Testis (tissue), 2 donors: ENCODE results near the gene AGBL1.

Experiments used
- POLR2A ChIP-seq: fragments of 450-650 bp; IDR thresholded peaks from one replicate; pipeline ENCODE4 v1.6.1; 2017; ENCODE audit warnings: antibody characterized with exemption, mild to moderate bottlenecking, moderate library complexity
- TF ChIP-seq, protein P1 (sequence below), 3 experiments: fragments of 450-650 bp in 2 of 3; fragments of 200-600 bp in 1 of 3; sonication (generic) in 1 of 3; IDR thresholded peaks; one replicate each; pipeline ENCODE4 v1.5.1; 2016 to 2019; ENCODE audit warnings: antibody characterized with exemption in 3 of 3, mild to moderate bottlenecking in 2 of 3, moderate library complexity in 1 of 3

DNA sequence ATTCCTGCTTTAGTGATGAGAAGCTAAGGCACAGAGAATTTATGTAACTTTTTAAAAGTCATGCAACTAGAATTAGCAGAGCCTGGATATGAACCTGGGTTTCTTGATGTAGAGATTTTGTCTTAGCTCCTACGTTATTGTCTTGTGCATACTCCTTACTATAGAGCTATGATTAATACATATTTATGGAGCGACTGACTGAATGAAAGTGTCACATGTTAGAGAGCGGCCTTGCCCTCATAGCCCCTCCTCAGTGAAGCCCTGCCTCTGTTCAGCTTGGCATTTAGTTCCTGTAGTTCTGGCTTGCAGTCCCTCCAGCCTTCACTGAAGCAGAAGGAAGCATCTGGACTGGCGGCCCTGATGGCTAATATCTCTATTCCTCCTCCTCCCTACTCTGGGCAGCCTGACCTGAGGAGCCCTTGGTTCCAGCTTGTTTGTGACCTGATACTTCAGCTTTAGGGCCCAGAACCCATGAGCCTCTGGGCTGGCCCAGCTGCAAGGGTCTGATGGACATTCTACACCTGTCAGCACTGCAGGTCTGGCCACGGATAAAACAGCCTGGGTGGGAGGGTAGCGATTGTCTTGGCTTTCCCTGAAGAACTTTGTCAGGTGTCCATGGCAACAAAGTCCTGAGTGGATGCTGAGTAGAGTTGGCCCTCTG is 13.4 kb upstream of the AGBL1 start:
- no peak for TF ChIP-seq POLR2A
- TF ChIP-seq, protein P1, sequence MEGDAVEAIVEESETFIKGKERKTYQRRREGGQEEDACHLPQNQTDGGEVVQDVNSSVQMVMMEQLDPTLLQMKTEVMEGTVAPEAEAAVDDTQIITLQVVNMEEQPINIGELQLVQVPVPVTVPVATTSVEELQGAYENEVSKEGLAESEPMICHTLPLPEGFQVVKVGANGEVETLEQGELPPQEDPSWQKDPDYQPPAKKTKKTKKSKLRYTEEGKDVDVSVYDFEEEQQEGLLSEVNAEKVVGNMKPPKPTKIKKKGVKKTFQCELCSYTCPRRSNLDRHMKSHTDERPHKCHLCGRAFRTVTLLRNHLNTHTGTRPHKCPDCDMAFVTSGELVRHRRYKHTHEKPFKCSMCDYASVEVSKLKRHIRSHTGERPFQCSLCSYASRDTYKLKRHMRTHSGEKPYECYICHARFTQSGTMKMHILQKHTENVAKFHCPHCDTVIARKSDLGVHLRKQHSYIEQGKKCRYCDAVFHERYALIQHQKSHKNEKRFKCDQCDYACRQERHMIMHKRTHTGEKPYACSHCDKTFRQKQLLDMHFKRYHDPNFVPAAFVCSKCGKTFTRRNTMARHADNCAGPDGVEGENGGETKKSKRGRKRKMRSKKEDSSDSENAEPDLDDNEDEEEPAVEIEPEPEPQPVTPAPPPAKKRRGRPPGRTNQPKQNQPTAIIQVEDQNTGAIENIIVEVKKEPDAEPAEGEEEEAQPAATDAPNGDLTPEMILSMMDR (IDR thresholded peaks at IDR 0.05), result no peak
